HG03558 (cell line): ENCODE results near the gene MCIDAS.

Experiments
- ATAC-seq: cut with Tn5 transposase; IDR thresholded peaks from one replicate; pipeline ENCODE4 v1.9.1; 2021; ENCODE audit warnings: moderate number of reproducible peaks; ENCODE audit not compliant: unreplicated experiment; ENCODE audit errors: extremely low read depth

Gene MCIDAS

DNA sequence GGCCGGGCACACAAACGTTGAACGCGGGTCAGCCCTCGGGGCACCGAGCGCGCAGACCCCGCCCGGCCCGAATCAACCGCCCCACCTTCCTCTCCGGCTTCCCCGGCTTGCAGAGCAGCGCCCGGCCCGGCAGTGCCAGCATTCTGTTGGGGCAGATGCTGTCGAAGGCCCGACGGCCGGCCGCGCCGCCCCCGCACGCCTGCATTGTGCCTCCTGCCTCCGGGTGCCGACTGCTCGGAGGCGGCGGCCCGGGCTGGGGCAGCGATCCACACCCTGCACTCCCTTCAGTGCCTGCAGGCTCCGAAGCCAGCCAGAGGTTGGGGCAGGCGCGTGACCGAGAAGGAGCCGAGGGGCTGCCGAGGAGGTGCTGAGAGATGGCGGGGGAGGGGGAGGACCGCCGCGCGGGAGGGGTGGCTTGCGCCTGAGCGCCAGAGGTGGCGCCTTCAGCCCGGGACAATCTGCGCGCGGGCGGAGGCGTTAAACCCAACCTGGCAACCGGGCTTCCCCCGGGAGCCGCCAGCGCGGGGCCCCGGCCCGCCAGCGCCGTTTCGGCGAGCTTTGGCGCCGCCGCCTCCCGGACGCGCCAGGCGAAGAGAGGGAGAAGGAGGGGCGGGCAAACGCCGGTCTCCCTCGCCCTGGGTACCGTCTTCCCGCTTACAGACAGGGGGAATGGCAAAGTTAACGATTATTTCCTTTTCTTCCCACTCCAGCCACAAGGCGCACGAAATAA is at the start of gene MCIDAS:
TSS of gene MCIDAS (minus strand) at position 382 of the 730 bp plus-strand sequence. CDS start at position 205, 177 bp downstream.
- no peak for ATAC-seq

DNA sequence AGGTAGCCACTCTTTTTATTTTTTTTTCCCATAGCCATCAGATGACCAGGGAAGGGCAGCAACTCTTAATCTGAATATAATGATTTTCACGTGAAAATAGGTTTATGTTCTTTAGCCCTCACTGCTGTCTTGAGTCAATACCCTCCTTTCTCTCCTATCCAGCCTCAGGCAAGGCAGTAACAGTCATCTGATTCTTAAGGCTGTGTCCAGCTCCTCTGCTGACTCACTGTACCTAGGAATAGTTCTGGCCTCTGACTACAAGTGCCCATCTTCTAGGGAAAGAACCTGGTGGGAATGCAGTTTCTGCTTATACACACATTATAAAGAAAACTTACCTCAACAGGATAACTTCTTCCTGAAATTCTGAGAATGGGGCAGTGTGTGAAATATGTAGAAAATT is 49.7 kb upstream of the MCIDAS start:
- ATAC-seq, result no peak

DNA sequence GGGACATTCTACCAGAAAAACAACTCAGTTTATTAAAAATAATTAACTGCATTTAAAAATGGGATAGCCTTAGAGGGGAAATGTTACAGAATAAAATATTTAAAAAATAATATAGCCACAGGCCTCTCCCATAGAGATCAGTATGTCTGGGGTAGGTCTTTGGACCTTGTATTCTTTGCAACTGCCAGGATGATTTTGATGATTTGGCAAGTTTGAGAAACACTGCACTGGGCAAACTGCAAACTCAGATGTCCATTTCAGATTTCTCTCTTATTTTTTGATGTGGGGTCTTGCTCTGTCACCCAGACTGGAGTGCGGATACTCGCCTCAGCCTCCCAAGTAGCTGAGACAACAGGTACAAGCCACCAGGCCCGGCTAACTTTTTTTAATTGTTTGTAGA is 31.2 kb upstream of the MCIDAS start:
- no peak for ATAC-seq

DNA sequence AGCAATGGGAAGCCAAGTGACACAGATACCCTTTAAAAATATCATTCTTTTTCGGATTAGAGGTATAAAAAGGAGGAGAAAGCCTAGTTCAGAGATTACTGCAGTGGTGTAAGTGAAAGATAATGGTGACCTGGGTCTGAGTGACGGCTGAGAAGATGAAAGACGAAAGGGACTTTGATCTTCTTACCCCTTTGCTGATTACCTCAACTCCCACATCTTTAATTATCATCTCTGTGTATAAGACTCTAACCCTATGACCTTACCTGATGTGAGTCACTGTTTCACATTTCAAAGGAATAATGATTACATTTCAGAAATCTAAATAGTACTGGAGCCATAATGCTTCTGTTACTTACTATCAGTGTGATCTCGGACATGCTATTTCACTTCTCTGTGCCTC is 27.7 kb upstream of the MCIDAS start:
- ATAC-seq, result no peak

DNA sequence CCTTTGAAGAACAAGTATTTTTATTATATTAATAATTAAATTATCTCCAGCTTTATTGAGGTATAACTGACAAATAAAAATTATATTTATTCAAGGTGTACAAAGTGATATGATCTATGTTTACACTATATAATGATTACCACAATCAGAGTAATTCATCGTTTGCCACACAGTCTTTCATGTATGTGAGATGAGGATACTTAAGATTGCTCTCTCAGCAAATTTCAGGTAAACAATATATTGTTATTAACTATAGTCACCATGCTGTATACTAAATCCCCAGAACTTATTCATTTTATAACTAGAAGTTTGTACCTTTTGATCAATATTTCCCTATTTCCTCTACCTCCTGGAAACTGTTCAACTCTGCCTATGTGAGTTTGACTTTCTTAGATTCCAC is 22.9 kb upstream of the MCIDAS start:
- ATAC-seq, result no peak

DNA sequence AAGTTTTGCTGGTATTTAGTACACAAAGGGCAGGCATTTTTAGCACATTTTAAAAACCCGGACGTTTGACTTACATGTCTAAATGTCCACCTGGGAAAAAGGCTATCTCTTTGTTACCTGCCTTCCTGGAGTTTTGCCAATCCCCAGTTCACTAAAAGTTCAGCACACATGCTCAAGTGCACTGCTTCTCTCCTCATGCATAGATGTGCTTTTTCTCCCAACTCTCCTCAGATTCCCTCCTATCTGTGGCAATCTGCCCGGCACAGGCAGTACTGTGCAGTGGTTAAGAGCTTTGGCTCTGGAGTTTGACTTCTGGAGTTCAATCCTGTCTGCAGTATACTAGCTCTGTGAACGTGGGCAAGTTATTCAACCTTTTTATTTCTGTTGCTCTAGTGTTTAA is 14.6 kb upstream of the MCIDAS start:
- ATAC-seq, result no peak

DNA sequence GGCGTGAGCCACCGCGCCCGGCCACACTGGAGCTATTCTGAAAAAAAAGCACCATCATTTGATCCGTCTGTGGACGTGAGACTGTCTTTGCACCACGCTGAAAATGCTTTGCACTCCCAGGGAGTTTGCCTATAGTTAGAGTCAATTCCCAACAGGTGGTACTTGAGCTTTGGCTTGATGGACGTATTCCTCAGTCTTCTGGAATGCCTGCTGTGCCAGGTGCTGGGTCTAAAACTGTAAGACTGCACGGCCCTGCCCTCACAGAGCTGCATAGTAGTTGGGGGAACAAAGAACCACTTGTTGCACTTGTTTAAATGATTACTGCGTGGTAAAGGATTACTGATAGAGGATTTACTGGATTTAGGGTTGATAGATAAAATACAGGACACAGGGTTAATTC is 9.7 kb upstream of the MCIDAS start:
- ATAC-seq, result no peak

DNA sequence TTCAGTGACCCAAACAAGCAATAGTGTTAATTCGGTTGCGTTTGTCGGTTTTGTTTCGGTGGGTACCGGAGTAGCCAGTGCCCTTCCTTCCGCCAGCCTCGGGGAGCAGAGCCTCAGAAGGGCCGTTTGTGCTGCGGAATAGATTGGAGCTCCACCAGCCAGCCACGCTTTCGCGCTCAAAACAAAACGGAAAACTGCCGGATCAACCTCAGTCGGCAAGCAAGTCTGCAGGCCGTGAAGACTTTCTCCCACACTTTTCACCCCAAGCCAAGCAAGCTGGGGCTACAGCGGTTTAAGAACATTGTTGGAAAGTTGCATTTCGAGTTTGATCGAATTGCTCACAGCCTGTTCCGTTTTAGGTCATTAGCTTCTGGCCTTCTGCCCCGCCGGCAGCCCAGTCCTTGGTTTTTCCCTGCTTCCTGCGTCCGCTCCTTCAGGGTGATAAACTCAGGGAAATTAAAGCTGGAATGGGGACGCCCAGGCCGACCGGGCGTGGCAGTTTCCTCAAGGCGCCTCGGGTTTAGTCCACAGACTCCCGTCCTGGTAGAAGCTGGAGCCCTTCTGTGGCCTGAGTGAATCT is 7.1 kb upstream of the MCIDAS start:
- no peak for ATAC-seq

DNA sequence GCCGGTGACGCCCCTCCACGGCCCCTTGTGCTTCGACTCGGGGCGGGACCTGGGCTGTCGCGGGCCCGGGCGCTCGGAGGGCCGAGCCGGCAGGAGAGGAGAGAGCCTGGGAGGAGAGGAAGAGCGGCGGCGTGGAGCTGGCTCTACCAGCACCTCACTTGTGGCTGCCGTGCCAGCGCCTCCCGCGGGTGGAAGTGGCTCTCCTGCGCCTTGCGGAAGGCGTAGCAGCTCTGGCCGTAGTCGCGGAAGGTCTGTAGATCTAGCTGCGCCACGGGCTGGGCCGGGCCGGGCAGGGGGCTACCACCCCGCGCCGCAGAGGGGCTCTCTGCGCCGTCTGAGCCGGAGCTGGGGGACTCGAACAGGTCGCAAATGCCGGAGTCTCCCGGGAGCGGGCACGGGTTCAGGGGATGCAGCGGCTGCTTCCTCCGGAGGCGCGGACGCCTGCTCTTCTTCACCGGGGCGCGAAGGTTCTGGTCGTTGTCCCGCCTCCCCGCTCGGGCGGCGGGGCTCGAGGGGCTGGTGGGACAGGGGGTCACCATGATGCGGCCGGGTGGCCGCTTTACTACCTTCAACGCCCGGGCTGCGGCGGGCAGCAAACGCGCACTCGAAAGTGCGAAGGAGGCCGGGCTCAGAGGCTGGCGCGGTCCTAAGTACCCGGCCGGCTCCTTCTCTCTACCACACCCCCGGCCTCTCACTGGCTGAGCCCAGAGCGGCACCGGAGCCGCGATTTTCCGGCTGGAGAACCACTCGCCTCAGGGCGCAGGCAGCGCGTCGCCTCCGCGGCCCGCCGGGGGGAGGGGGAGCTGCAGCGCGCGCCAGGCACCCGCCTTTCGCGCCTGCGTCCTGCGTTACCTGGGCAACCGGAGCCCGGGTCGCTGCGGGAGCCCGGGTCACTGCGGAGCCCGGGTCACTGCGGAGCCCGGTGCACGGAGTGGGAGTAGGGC is 6.1 kb upstream of the MCIDAS start, which contains the start of gene CCNO:
TSS of gene CCNO (minus strand) at position 624 of the 944 bp plus-strand sequence. CDS start at position 539, 85 bp downstream.
- ATAC-seq, result no peak

DNA sequence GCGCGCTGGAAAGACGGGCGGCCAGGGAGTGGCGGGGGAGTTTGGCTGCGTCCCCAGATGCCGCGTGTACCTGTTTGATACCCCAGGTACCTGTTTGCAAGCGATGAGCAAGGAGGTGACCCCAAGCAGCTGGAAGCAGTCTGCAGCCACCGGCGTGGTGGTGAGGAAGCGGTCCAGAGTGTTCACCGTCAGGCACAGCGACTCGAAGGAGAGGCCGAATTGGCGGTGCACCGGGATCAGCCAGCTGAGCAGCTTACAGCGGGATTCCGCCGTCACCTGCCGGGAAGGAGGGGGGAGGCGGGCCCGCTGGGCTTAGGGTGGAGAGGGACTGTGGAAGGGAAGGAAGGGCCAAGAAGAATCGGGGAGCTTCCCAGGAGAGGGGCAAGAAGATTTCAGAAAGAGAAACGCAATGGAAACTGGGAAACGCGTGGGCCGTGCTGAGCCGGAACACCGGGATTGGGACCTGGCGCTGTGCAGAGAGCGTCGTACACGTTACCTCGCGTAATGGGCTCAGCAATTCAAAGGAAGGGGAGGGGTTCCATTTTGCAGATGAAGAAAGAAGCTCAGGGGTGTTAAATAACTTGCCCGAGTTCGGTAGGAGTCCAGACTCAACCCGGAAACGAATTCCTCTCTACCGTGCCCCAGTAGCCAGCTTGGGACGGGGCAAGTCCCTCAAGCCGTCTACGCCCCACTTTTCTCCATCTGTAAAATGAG is 5.3 kb upstream of the MCIDAS start:
- no peak for ATAC-seq

DNA sequence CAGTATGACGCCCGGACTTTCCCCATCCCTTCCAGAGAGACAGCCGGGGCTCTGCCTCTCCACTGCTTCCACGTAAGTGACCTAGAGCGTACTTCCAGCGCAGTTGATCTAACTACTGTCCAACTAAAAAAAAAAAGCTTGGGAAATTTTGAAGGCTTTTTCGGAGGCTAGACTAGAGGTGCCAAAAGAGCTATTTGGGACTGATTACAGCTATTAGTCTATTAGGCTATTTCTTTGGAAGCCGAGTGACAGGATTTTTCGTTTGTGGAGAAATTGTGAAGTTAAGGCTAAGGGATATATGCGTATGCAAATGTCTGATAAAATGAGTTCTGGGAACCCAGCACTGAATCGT is 4.8 kb upstream of the MCIDAS start:
- ATAC-seq, result no peak

DNA sequence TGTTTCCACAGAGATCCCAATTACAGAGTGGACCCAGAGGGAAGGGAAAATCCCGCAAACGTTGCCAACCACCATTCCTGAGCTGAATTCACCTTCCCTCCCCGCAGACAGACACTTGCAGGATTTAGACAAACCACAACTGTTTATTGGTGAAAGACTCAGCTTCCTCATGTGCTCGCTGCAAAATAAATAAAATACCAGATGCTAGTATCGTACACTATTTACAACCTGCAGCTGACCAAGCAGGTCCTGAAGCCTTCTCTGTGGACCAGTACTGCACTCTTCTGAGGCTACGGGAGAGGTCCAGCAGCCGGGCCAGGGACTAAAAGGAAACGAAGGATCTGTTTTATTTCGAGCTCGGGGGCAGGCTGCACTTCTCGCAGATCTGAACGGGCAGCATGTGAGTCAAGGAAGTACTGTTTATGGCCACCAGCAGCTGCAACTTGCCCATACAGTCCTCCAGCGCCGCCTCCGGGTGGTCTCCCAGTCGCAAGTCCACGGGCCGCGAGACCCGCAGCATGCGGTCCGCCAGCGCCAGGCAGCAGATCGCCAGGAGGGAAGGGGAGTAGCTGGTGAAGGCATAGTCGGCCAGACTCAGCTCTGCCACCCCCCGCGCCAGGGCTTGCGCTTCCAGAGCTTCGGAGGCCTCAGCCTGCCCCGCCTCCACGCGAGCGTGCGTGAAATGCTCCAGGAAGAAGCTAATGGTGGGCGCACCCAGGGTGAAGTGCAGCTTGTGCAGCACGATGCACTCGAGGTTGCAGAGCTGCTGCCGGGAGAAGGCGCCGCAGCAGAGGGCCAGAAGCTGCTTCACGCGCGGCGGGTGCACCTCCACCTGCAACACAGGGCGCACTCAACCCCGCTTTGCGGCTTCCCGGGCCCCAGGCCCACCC is 4.2 kb upstream of the MCIDAS start:
- ATAC-seq, result no peak

DNA sequence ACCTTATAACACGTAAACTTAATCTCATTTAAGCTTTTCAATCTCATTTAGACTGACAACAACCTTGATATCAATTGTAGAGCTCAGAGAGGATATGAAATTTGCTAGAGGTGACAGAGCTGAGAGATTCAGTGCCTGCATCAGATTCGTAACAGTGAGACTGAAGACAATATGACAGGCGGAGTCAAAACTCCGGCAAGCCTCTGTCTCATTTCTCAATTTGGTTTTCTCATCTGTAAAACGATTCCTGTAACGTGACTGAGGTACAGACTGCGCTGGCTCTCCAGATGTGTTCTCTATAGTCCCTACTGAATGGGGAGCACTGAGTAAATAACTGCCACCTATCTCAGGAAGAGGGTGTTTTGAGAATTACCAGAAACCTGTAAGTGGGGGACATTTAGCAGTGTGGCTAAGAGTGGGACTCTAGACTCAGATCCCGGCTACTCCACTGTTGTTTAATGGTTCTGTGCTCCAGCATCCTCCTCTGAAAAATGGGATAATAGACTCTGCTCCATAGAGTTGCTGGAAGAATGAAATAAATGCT is 3.0 kb upstream of the MCIDAS start:
- no peak for ATAC-seq

DNA sequence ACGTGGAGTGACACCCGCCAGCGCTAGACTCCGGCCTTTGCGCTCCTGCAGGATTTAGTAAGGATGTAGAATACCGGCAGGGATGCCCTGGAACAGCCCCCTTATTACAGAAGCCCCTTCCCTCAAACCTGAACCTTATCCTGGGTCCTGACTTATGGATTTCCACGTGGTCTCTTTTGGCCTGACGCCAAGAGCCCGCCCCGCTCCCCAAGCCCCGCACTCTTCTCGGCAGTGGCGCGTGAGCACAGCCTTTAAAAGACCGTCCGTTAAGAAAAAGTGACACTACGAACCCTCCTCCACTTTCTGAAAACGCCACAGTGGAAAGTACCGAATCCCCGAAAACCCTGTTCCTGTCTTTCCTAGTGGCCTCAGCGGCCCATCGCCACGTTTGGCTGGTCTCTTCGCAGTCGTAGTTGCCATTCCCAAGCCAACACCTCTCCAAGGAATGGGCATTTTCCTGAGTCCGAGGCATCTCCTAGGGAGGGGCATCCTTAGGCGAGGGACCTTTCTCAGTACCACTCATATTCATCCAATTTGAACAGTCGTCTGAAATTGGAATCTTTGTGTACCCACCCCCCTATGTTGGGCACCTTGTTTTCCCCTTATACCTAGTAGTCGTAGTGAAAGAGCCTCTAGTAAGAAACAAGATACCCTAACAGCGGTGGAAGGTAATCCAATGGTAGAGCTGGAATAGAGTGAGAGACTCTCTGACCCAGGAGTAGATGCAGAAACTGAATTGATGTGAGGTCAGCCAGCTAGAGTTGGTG is 732 bp upstream of the MCIDAS start:
- no peak for ATAC-seq

DNA sequence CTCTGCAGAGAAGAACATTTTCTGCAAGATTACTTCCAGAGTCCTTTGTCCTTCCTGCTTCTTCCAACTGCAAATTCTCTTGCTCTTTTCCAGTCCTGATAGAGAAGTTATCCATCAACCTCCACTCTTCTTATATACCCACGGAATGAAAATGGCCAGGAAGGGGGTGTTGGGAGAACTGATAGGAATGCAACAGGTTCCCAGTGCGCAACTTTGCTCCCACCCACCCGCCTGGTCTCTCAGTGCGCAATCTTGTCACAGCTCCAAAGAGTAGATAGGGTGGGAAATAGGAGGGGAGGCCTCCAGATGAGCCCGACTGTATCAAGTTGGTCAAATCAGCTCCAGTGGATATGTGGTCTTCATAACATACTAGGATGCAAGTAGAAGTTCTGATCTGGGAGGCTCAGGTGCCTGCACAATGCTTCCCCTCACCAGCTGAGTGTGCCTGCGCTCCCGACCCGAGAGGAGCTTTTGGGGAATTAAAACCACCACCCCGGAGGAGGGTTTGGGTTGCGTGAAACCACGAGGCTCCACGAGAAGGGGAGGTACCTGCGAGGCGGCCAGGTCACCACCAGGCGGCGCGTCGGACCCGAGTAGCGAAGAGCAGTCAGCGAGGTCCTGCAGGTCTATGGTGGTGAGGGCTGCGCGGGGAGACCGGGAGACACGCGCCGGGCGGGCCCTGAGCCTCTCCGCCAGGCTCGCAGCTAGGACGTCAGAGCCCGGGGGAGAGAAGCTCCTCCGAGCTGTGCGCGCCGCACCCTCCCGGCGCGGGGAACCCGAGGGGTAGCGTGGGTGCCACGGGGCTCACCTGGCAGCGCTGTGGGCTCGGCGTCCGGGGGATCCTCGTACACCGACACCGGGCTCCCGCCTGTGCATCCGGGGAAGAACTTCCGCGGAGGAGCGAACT is 835 bp downstream of the MCIDAS start:
- peak; percentile 53 for ATAC-seq

DNA sequence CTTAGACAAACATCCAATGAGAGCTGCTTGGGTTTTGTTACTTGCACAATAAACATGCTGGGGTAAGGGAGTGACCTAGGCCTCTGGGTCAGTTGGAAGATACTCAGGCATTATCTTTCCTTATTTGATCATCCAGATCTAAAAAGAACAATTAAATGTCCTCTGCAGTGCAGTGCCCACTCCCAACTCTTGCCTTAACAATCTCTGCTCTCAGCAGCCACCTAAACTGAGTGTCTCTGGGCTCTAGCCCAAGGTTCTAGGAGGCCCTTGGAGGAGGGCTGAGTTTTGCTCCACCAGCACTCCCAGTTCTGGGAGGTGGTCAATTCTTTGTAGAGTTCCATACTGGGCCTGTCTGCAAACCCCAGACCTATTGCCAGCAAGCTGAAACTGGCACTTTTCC is 1.8 kb downstream of the MCIDAS start:
- no peak for ATAC-seq

DNA sequence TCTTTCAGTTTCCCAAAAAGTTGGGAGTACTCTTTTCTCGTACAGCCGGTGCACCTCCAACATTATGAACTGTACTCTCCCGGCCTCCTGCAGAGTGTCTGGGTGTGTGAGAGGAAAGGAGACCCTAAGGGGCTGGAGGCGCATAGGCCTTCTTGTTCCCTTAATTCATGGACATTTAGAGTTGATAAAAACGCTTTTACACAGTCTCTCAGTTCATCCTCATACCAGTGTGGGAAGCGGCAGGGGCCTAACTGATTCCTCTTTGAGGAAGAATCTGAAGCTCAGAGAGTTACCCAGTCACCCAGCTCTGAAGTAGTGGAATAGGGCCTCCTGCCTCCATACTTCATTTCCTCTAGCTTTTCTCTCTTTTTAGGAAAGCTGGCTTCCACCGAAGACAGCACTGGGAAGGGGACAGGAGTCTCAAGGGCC is 3.3 kb downstream of the MCIDAS start:
- ATAC-seq, result no peak
